ENCODE results near the gene ZCWPW2. TPM values are rescaled to one million over a fixed set of nuclear protein-coding genes. Genes with fewer than 3 reads are reported as not detected.

ZCWPW2 gene
- total RNA-seq, result 0.22 and 0.43 TPM in 2 replicates

GRCh38 chr3:28348629-28349468, at the start of gene ZCWPW2, which contains the start of gene AZI2:
ZCWPW2 (plus strand) TSS chr3:28348721; CDS start chr3:28413069, 64,348 bp downstream.
AZI2 (minus strand) TSS chr3:28348824; CDS start chr3:28340617, 8,207 bp downstream.

Other genes starting within 250 kb of the ZCWPW2 start
- gene CMC1, start 107.1 kb upstream of the ZCWPW2 start, total RNA-seq, result 3.5 and 4.4 TPM in 2 replicates
- gene AZI2, start 103 bp downstream of the ZCWPW2 start, total RNA-seq, result 33.1 and 48.4 TPM in 2 replicates

Data from dermis lymphatic vessel endothelial cell (primary cell).